HG02938 (cell line): ENCODE results near the gene CCDC154.

Source experiments
- ATAC-seq: cut with Tn5 transposase; IDR thresholded peaks from one replicate; pipeline ENCODE4 v1.9.1; 2021; ENCODE audit warnings: mild to moderate bottlenecking, moderate library complexity; ENCODE audit not compliant: unreplicated experiment

Gene CCDC154

DNA sequence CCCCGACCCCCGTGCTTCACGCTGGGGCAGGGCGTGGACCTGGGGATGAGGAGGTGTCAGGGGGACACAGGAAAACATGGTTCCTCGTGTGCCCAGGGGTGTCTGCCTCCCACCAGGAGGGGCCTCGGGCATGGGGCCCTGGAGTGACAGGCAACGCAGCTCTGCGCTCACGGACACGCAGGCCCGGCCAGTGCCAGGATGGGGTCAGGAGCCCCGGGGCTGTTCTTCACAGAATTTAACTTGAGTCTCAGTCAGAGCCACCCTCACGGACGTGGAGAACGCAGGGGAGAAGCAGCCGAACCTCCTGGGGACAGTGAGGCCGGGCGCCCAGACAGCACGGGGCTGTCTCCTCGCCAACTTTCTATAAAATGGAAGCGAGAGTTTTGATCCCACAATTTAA, 46.6 kb downstream of the CCDC154 start:
- ATAC-seq: no peak

DNA sequence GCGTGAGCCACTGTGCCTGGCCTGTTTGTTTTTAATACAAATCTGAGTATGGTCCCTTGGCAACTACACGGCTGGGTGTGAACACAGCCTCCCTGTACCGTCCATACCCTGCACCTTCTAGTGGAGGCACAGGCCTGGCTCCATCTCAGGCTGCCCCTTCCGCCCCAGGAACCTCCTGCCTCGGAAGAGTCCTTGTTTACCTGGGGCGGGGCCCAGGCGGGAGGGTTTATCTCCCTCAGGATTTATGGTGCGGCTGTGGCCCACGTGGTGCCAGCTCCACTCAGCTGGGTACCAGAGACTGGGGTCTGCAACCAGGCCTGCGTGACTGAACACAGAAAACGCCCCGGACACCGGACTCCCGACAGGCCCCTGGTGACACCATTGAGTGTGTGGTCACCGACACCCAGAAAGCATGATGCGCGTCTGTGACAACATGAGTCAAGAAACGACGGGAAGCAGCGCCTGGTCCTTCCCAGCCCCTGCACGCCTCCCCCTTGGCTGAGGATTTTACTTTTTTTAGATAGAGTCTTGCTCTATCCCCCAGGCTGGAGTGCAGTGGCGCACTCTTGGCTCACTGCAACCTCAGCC, 48.8 kb downstream of the CCDC154 start:
- ATAC-seq: no peak

DNA sequence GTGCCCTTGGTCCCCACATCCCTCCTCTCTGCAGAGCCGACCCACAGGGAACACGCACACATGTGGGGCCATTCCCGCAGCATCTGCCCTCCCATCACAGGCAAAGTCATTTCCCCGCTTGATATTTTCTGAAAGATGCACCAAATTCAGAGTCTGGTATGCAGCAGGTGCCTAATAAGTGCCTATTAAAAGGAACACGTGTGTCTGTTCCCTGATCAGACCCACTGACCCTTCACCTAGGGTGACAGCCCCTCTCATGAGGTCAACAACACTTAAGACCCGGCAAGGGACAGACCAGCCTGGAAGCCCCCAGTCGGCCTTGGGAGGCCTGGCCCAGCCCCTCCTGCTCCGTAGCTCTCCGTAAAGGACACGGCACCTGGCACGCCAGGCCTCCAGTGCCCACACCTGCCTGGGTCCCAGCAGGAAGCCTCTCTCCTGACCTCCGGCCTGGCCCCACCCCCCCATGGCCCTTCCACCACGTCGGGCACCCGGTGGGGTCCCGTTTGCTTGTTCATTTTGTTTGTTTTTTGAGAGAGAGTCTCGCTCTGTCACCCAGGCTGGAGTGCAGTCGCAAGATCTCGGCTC, 49.9 kb downstream of the CCDC154 start:
- no peak for ATAC-seq

DNA sequence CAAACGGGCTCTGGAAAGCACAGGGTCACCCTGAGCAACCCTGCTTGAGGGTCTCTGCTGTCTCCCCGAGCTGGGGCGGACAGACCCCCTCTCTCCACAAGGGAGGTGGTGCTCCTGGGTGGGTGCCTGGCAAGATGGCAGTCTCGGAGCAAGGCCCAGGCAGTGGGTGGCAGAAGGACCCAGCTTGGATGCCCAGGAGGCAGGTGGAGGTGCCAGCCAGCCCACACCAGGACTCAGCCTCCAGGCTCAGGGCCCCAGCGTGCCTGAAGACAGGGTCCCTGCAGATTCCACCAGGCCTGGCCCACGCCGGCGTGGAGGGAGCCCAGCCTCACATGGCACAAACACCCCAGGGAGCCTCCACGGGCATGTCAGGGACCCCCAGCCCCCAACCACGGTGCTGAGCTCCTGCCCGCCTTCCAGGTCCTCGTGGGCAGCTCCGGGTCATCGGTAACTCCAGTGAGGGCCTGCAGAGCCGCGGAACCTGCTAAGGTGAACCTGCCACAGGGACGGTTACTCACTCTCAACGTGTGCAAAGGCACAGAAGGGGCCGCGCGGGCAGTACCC, 50.7 kb downstream of the CCDC154 start:
- ATAC-seq: no peak

DNA sequence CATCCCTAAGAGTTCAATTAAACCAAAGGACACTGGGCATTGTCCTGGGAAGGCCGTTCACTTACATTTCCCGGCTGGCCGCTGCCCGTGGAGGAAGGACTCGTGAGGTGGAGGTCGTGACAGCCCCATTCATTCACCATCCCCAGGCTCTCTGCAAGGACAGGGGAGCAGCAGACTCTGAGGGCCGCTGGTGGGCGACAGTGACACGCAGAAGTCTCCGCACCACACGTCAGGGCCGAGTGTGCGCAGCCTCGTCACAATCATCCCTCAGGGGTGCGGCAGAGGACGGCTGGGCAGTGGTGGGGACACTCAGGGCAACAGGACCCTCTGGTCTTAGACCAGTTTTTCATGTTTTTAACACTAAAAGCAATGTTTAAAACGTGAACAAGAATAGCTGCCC, 51.5 kb downstream of the CCDC154 start:
- no peak for ATAC-seq

DNA sequence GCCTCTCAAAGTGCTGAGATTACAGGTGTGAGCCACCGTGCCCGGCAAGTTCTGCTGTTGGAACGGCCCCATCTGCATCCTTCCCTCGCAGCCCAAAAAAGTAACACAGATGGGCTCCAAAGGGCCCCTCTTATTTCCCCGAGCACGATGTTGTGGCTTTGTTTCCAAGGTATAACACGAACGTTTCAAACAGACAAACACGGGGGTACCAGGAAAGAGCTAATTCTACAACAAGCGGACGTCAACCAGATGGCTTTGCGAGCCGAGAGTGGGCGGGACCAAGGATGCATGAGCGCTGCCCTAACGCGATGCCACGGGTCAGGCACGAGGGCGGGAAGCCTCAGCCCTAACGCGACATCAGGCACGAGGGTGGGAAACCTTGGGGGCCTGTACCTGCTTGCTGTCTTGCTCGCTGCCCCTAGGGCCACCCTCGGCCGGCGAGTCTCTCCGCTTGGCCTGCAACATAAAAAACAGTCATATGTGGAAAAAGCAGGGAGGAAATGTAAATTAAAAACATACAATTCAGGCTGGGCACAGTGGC, 54.0 kb downstream of the CCDC154 start:
- ATAC-seq: no peak

DNA sequence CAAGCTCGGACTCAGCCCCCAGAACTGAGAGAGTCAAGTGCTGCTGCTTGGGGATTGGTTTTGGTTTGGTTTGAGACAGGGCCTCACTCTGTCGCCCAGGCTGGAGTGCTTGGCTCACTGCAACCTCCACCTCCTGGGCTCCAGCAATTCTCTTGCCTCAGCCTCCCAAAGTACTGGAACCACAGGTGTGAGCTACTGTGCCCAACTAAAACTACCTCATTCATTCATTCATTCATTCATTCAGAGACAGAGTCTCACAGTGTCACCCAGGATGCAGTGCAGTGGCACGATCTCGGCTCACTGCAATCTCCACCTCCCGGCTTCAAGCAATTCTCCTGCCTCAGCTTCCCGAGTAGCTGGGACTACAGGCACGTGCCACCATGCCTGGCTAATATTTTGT, 54.6 kb downstream of the CCDC154 start:
- ATAC-seq: no peak

DNA sequence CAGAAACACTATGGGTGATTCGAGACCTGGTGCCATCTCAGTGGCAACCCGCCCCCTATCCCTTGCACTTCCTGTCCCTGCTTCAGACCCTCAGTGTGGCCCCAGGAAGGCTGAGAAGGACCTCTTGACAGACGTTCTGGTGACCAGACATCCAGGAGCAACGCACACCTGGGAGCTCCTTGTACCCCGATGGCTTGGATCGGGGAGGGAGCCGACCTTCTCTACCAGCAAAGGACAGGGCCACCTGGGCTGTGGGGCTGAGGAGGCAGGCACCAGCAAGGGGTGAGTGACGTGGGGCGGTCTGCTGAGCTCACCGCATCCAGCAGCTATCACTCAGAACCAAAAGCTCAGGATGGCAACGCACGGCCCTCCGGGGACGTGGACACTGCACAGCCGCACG, 57.0 kb downstream of the CCDC154 start:
- no peak for ATAC-seq

DNA sequence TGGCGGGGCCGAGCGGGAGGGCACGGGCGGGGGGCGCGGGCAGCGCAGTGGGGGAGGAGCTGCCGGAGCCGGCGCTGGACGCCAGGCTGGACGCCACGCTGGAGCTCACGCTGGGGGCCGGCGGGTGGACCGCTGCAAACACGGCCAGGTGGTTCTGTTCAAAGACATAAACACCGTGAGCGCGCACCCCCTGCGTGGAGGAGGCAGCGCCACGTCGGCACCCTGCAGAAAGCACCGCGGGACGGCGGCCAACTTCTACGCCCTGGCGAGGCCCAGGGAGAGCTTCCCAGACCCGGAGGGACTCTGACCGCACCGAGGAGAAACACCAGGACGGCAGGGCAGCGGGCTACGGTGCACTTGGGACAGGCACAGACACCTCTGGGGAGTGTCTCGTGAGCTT, 59.1 kb downstream of the CCDC154 start:
- no peak for ATAC-seq
